HEK293T (cell line): ENCODE results near the gene RIOK1.

Source experiments
- CTCF ChIA-PET: fragments of 350-600 bp; formaldehyde crosslinking; extraction: SDS; loops from one replicate; lab custom pipeline; 2021; ENCODE audit warnings: antibody characterized with exemption, inconsistent platforms; lab: Yijun Ruan, JAX
- POLR2A ChIA-PET: fragments of 350-600 bp; formaldehyde crosslinking; extraction: SDS; loops from one replicate; lab custom pipeline; 2020; ENCODE audit warnings: antibody characterized with exemption, inconsistent platforms; lab: Yijun Ruan, JAX
- DNase-seq: peaks from one replicate; pipeline ENCODE4 v3.0.0; 2012; ENCODE audit warnings: mixed read lengths; ENCODE audit errors: extremely low spot score
- ARNT ChIP-seq: fragments of 450-650 bp; IDR thresholded peaks from 2 replicates; pipeline ENCODE4 v1.6.1; 2017; ENCODE audit warnings: mild to moderate bottlenecking
- BHLHE40 ChIP-seq: fragments of 450-650 bp; IDR thresholded peaks from 2 replicates; pipeline ENCODE4 v1.6.1; 2016; ENCODE audit warnings: mild to moderate bottlenecking, moderate library complexity, borderline replicate concordance
- CTBP1 ChIP-seq: fragments of 450-650 bp; IDR thresholded peaks from 2 replicates; pipeline ENCODE4 v1.6.1; 2016; ENCODE audit warnings: borderline replicate concordance
- ELF4 ChIP-seq: fragments of 450-650 bp; IDR thresholded peaks from 2 replicates; pipeline ENCODE4 v1.6.1; 2017; ENCODE audit warnings: antibody characterized with exemption
- FOXA1 ChIP-seq: fragments of 450-650 bp; IDR thresholded peaks from 2 replicates; pipeline ENCODE4 v1.6.1; 2016; ENCODE audit warnings: mild to moderate bottlenecking
- FOXK2 ChIP-seq: fragments of 450-650 bp; IDR thresholded peaks from 2 replicates; pipeline ENCODE4 v1.6.1; 2016; ENCODE audit warnings: mild to moderate bottlenecking
- FOXM1 ChIP-seq: fragments of 450-650 bp; IDR thresholded peaks from 2 replicates; pipeline ENCODE4 v1.6.1; 2017; ENCODE audit warnings: mild to moderate bottlenecking, borderline replicate concordance
- HDGF ChIP-seq: fragments of 450-650 bp; IDR thresholded peaks from 2 replicates; pipeline ENCODE4 v1.6.1; 2017; ENCODE audit warnings: antibody characterized with exemption, borderline replicate concordance
- L3MBTL2 ChIP-seq: fragments of 450-650 bp; conservative IDR thresholded peaks from 2 replicates; pipeline ENCODE4 v1.6.1; 2016; ENCODE audit warnings: mild to moderate bottlenecking
- LEF1 ChIP-seq: fragments of 450-650 bp; IDR thresholded peaks from 2 replicates; pipeline ENCODE4 v1.6.1; 2017; ENCODE audit warnings: mild to moderate bottlenecking, borderline replicate concordance
- NFRKB ChIP-seq: fragments of 450-650 bp; IDR thresholded peaks from 2 replicates; pipeline ENCODE4 v1.6.1; 2016; ENCODE audit warnings: mild to moderate bottlenecking, moderate library complexity
- PKNOX1 ChIP-seq: fragments of 450-650 bp; IDR thresholded peaks from 2 replicates; pipeline ENCODE4 v1.6.1; 2016
- SP1 ChIP-seq: fragments of 450-650 bp; IDR thresholded peaks from 2 replicates; pipeline ENCODE4 v1.6.1; 2017
- SUZ12 ChIP-seq: fragments of 450-650 bp; IDR thresholded peaks from 2 replicates; pipeline ENCODE4 v1.6.1; 2016; ENCODE audit warnings: mild to moderate bottlenecking
- TARDBP ChIP-seq: fragments of 450-650 bp; IDR thresholded peaks from 2 replicates; pipeline ENCODE4 v1.6.1; 2016
- ZNF384 ChIP-seq: fragments of 450-650 bp; IDR thresholded peaks from 2 replicates; pipeline ENCODE4 v1.6.1; 2016

RIOK1 gene

GRCh38 chr6:7438011-7438410 lies 48.4 kb downstream of the RIOK1 start:
- ChIA-PET CTCF (no interaction called here), POLR2A (no interaction called here)
- no peak for DNase-seq
- no peak for TF ChIP-seq FOXA1
- no peak for TF ChIP-seq ZNF384
- no peak for TF ChIP-seq NFRKB
- TF ChIP-seq FOXM1 = no peak
- TF ChIP-seq PKNOX1 = no peak
- TF ChIP-seq SP1 = no peak
- no peak for TF ChIP-seq LEF1
- TF ChIP-seq HDGF = no peak
- no peak for TF ChIP-seq L3MBTL2
- no peak for TF ChIP-seq FOXK2
- no peak for TF ChIP-seq ARNT

GRCh38 chr6:7439228-7439627 lies 49.6 kb downstream of the RIOK1 start:
- ChIA-PET CTCF (interaction anchor here (0.5 to 0.7 kb wide), 2 partner anchors 23 to 176 kb away, joined by 5 read pairs; no protein-coding TSS in a partner anchor), POLR2A (no interaction called here)
- no peak for DNase-seq
- TF ChIP-seq TARDBP = no peak
- no peak for TF ChIP-seq BHLHE40
- TF ChIP-seq CTBP1 = no peak
- TF ChIP-seq ELF4 = no peak
- no peak for TF ChIP-seq ARNT

- DNase-seq = no peak
- ChIA-PET POLR2A (no interaction called here), CTCF (no interaction called here)
- TF ChIP-seq TARDBP (no peak), FOXA1 (no peak), ARNT (no peak), PKNOX1 (no peak), ZNF384 (no peak), CTBP1 (no peak), SUZ12 (no peak), NFRKB (no peak), BHLHE40 (no peak), HDGF (no peak), L3MBTL2 (no peak)
Observed at GRCh38 chr6:7440476-7440875, 50.9 kb downstream of the RIOK1 start.

GRCh38 chr6:7441048-7441775 lies 51.6 kb downstream of the RIOK1 start:
- ChIA-PET POLR2A (no interaction called here), CTCF (no interaction called here)
- DNase-seq = no peak
- TF ChIP-seq FOXK2 = no peak
- TF ChIP-seq SUZ12 = no peak
- TF ChIP-seq ELF4 = no peak
- TF ChIP-seq ZNF384 = no peak
- no peak for TF ChIP-seq SP1
- no peak for TF ChIP-seq TARDBP
- TF ChIP-seq NFRKB = no peak
- TF ChIP-seq FOXM1 = no peak
- no peak for TF ChIP-seq L3MBTL2
- TF ChIP-seq BHLHE40 = no peak
- no peak for TF ChIP-seq HDGF
- TF ChIP-seq LEF1 = no peak
- TF ChIP-seq FOXA1 = no peak
- no peak for TF ChIP-seq CTBP1
- no peak for TF ChIP-seq ARNT
- no peak for TF ChIP-seq PKNOX1

GRCh38 chr6:7442467-7442866 lies 52.9 kb downstream of the RIOK1 start:
- no peak for TF ChIP-seq SUZ12
- no peak for TF ChIP-seq SP1
- TF ChIP-seq BHLHE40 = no peak
- TF ChIP-seq PKNOX1 = no peak
- TF ChIP-seq ARNT = no peak
- no peak for TF ChIP-seq TARDBP
- TF ChIP-seq HDGF = no peak
- no peak for TF ChIP-seq FOXM1
- CTCF ChIA-PET = interaction anchor here (0.7 kb wide), 1 partner anchor 125 kb away, joined by 5 read pairs; no protein-coding TSS in a partner anchor

GRCh38 chr6:7445101-7445500 lies 55.5 kb downstream of the RIOK1 start:
- TF ChIP-seq ZNF384 (no peak), ELF4 (no peak), L3MBTL2 (no peak), TARDBP (no peak), ARNT (no peak), FOXK2 (no peak), CTBP1 (no peak)
- DNase-seq = no peak
- POLR2A ChIA-PET = no interaction called here
- CTCF ChIA-PET = no interaction called here

More at GRCh38 chr6:7442467-7442866, 52.9 kb downstream of the RIOK1 start:
- POLR2A ChIA-PET = no interaction called here
- no peak for DNase-seq
